ENCODE data around the gene USP35.

The USP35 gene

GRCh38 chr11:78234006-78234405, 45.3 kb downstream of the USP35 start:
- no peak for DNase-seq

- no peak for DNase-seq
Measured at GRCh38 chr11:78237293-78238046, 48.8 kb downstream of the USP35 start.

GRCh38 chr11:78239781-78240180, 51.1 kb downstream of the USP35 start:
- no peak for DNase-seq

GRCh38 chr11:78241475-78241874, 52.8 kb downstream of the USP35 start:
- DNase-seq: no peak

GRCh38 chr11:78244080-78244479, 55.4 kb downstream of the USP35 start:
- no peak for DNase-seq

GRCh38 chr11:78244546-78245255, 56.0 kb downstream of the USP35 start:
- no peak for DNase-seq

- no peak for DNase-seq
Measured at GRCh38 chr11:78248191-78248590, 59.5 kb downstream of the USP35 start.

GRCh38 chr11:78248903-78249302, 60.2 kb downstream of the USP35 start:
- no peak for DNase-seq

- DNase-seq: no peak
Measured at GRCh38 chr11:78250099-78250498, 61.4 kb downstream of the USP35 start.

GRCh38 chr11:78251083-78251775, 62.5 kb downstream of the USP35 start:
- DNase-seq: peak; percentile 41

GRCh38 chr11:78253797-78254196, 65.1 kb downstream of the USP35 start:
- DNase-seq: peak; percentile 31

GRCh38 chr11:78254268-78254667, 65.5 kb downstream of the USP35 start:
- DNase-seq: no peak

GRCh38 chr11:78255919-78256318, 67.2 kb downstream of the USP35 start:
- DNase-seq: no peak

GRCh38 chr11:78256962-78257361, 68.2 kb downstream of the USP35 start:
- peak; percentile 45 for DNase-seq

- DNase-seq: no peak
Measured at GRCh38 chr11:78257654-78258053, 68.9 kb downstream of the USP35 start.

GRCh38 chr11:78259777-78260487, 71.2 kb downstream of the USP35 start:
- DNase-seq: no peak

- no peak for DNase-seq
Measured at GRCh38 chr11:78261367-78261766, 72.6 kb downstream of the USP35 start.

- no peak for DNase-seq
Measured at GRCh38 chr11:78261828-78262227, 73.1 kb downstream of the USP35 start.

- DNase-seq: no peak
Measured at GRCh38 chr11:78262238-78262637, 73.5 kb downstream of the USP35 start.

GRCh38 chr11:78262691-78263090, 74.0 kb downstream of the USP35 start:
- DNase-seq: no peak

Measured in fibroblast of skin of back (primary cell).